Measurements from ENCODE around the gene NECTIN3.

NECTIN3 gene

DNA sequence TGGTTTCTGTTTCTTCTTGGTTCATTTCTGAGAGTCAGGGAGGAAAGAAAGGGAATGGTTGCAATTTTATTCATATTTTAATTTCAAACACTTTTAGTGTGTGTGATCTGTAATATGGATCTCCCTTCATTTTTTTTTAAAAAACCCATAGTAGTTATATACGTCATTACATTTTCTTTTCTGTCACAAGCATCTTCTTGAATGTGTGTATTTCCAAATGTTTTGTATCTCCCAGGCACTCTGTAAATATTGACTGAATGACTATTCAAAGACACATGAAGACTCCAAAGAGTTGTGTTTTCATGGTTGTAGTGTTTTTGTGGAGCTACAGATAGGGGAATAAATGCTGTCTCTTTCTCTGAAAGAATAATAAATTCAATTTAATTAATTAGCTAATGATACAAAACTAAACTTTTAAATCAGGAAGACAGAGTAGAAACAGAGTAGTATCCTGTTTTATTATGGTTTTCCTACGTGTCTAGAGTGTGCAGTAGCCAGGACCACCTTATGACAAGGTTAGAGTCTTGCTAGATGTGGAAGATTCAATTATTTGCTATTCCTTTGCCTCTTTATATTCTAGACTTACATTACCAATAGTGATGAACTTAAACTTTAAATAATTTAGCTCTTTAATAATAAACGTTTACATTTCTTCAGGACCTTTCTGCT lies 35.5 kb downstream of the NECTIN3 start:
- Histone ChIP-seq H3K4me2 (no peak overlapping the region), H3K27me3 (no peaks in the 10 kb centered on the region), H3K9me3 (replicated peaks in 1 of 11) (no peaks in the 10 kb centered on the region), H3K4me3 (no peak overlapping the region), H3K4me1 (no peaks in the 10 kb centered on the region), H3K27ac (no peak overlapping the region), H3K36me3 (no peaks in the 10 kb centered on the region), H3K9ac (no peak overlapping the region), H4K20me1 (no peaks in the 10 kb centered on the region)
- no peak for TF ChIP-seq Cebpa-rat (IDR thresholded peaks at IDR 0.05)

DNA sequence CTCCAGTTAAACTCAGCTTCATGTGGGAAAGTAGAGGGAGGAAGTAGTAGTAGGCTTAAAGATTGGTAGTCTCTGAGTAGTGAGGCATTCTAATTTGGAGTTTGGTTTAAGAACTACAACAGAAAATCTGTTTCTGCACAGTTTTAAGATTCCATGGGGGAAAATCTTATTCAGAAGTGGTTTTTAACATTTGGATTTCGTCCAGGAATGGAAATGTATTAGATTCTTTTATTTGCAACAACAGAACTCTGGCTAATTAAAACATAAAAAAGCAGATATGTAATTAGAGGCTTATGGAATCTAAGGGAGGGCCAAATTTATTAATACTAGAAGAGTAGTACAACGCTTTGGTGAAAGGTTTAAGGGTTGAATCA lies 36.0 kb downstream of the NECTIN3 start:
- Histone ChIP-seq H3K27ac (no peak overlapping the region), H3K9ac (no peak overlapping the region), H3K9me3 (replicated peaks in 1 of 11) (no peaks in the 10 kb centered on the region), H3K4me1 (no peaks in the 10 kb centered on the region), H3K4me2 (no peak overlapping the region), H3K36me3 (no peaks in the 10 kb centered on the region), H3K4me3 (no peak overlapping the region), H3K27me3 (no peaks in the 10 kb centered on the region), H4K20me1 (no peaks in the 10 kb centered on the region)
- no peak for TF ChIP-seq Cebpa-rat (IDR thresholded peaks at IDR 0.05)

DNA sequence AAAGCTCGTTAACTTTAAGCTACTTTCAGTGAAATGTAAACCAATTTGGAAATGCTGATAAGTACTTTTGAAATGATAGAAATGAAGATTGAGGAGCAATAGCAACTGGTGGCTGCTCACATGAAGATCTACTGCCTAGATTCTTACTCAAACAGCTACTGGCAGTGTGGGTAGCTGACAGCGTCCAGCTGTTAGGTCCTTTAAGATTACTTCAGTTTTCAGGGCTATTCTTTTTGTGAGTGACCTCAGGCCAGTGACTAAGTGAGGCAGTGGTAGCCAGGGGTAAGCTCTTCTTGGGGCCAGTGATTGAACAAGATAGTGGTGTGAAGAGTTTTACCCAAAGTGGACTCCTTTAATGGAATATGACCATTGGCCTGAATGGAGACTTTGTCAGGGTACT lies 41.3 kb downstream of the NECTIN3 start:
- Histone ChIP-seq H3K4me2 (no peak overlapping the region), H3K4me3 (no peak overlapping the region), H3K36me3 (no peaks in the 10 kb centered on the region), H3K4me1 (no peaks in the 10 kb centered on the region), H3K27me3 (no peaks in the 10 kb centered on the region), H3K9ac (no peak overlapping the region), H3K9me3 (replicated peaks in 1 of 11) (no peaks in the 10 kb centered on the region), H4K20me1 (no peaks in the 10 kb centered on the region), H3K27ac (no peak overlapping the region)
- TF ChIP-seq Cebpa-rat (IDR thresholded peaks at IDR 0.05), result no peak

GRCh38 chr3:111128884-111129283 lies 57.3 kb downstream of the NECTIN3 start:
- Histone ChIP-seq H3K27me3 (no peaks in the 10 kb centered on the region), H3K9ac (no peak overlapping the region), H3K4me1 (no peaks in the 10 kb centered on the region), H3K9me3 (replicated peaks in 1 of 11) (no peaks in the 10 kb centered on the region), H4K20me1 (no peaks in the 10 kb centered on the region), H3K27ac (no peak overlapping the region), H3K4me2 (no peak overlapping the region), H3K4me3 (no peak overlapping the region), H3K36me3 (no peaks in the 10 kb centered on the region)
- TF ChIP-seq Cebpa-rat (IDR thresholded peaks at IDR 0.05), result no peak

GRCh38 chr3:111130827-111131226 lies 59.2 kb downstream of the NECTIN3 start:
- Histone ChIP-seq H3K9ac (no peak overlapping the region), H4K20me1 (no peaks in the 10 kb centered on the region), H3K27me3 (no peaks in the 10 kb centered on the region), H3K27ac (no peak overlapping the region), H3K4me1 (no peaks in the 10 kb centered on the region), H3K4me2 (no peak overlapping the region), H3K36me3 (no peaks in the 10 kb centered on the region), H3K4me3 (no peak overlapping the region), H3K9me3 (replicated peaks in 1 of 11) (no peaks in the 10 kb centered on the region)
- TF ChIP-seq Cebpa-rat (IDR thresholded peaks at IDR 0.05), result no peak

- H3K4me1 ChIP-seq, result no peaks in the 10 kb centered on the region
- H3K27me3 ChIP-seq, result no peaks in the 10 kb centered on the region
- H3K4me2 ChIP-seq, result no peak overlapping the region
- no peak for TF ChIP-seq Cebpa-rat (IDR thresholded peaks at IDR 0.05)
- no peak overlapping the region for H3K9ac ChIP-seq
- H3K9me3 ChIP-seq (replicated peaks in 1 of 11), result no peaks in the 10 kb centered on the region
- H3K4me3 ChIP-seq, result no peak overlapping the region
- H3K36me3 ChIP-seq, result no peaks in the 10 kb centered on the region
- H3K27ac ChIP-seq, result no peak overlapping the region
- H4K20me1 ChIP-seq, result no peaks in the 10 kb centered on the region
Observed at GRCh38 chr3:111134302-111134701, 62.7 kb downstream of the NECTIN3 start.

- Histone ChIP-seq H3K27ac (no peak overlapping the region), H3K9me3 (replicated peaks in 1 of 11) (no peaks in the 10 kb centered on the region), H3K27me3 (no peaks in the 10 kb centered on the region), H4K20me1 (no peaks in the 10 kb centered on the region), H3K9ac (no peak overlapping the region), H3K4me1 (no peaks in the 10 kb centered on the region), H3K36me3 (no peaks in the 10 kb centered on the region), H3K4me3 (no peak overlapping the region), H3K4me2 (no peak overlapping the region)
- TF ChIP-seq Cebpa-rat (IDR thresholded peaks at IDR 0.05), result no peak
Observed at GRCh38 chr3:111151438-111151837, 79.8 kb downstream of the NECTIN3 start.

DNA sequence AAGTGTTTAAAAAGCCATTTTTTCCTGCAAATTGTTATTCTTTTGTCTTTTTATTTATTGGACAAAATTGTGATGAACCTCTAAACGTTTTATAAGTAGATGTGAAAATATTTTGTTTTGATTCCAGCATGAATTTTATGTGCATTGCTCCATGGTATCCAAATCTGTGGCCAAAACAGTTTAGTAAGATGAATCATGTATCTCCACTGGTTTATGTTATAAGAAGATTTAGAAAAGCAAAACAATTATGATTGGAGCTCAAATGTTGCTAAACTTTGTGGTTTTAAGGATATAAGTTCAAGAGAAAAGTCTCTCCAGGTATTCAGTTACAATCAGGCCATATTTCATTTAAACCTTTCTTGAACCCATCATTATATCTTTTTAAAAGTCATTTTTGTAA lies 80.9 kb downstream of the NECTIN3 start:
- Histone ChIP-seq H3K27ac (no peak overlapping the region), H3K9me3 (replicated peaks in 1 of 11) (no peaks in the 10 kb centered on the region), H3K27me3 (no peaks in the 10 kb centered on the region), H3K36me3 (no peaks in the 10 kb centered on the region), H3K9ac (no peak overlapping the region), H3K4me2 (no peak overlapping the region), H3K4me1 (no peaks in the 10 kb centered on the region), H4K20me1 (no peaks in the 10 kb centered on the region), H3K4me3 (no peak overlapping the region)
- no peak for TF ChIP-seq Cebpa-rat (IDR thresholded peaks at IDR 0.05)

DNA sequence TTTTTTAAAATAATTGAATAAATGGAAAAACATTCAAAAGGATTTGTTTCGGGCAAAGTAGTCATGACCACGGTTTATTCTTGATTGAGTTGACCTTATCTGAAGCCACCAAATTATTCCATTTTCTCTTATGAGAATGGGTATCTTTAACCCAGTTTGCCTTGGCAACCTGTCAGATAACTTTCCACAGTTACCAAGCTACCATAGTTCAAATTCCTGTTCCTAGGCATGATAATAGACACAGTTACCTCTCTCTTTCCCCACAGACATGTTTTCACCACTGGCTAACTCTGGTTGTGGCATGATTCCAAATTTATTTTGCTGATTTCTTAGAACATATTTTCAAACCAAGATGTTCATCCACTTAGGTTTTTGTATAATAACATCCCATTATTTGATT lies 84.9 kb downstream of the NECTIN3 start:
- no peak overlapping the region for H3K4me3 ChIP-seq
- H3K9me3 ChIP-seq (replicated peaks in 1 of 11), result no peaks in the 10 kb centered on the region
- no peak overlapping the region for H3K9ac ChIP-seq
- TF ChIP-seq Cebpa-rat (IDR thresholded peaks at IDR 0.05), result no peak
- H3K4me2 ChIP-seq, result no peak overlapping the region
- H4K20me1 ChIP-seq, result no peaks in the 10 kb centered on the region
- H3K36me3 ChIP-seq, result no peaks in the 10 kb centered on the region
- no peak overlapping the region for H3K27ac ChIP-seq
- no peaks in the 10 kb centered on the region for H3K4me1 ChIP-seq
- H3K27me3 ChIP-seq, result no peaks in the 10 kb centered on the region

GRCh38 chr3:111159391-111159790 lies 87.8 kb downstream of the NECTIN3 start:
- Histone ChIP-seq H3K4me2 (no peak overlapping the region), H3K36me3 (no peaks in the 10 kb centered on the region)
- no peak for TF ChIP-seq Cebpa-rat (IDR thresholded peaks at IDR 0.05)

More at GRCh38 chr3:111159391-111159790, 87.8 kb downstream of the NECTIN3 start:
- Histone ChIP-seq H3K4me1 (no peaks in the 10 kb centered on the region), H3K4me3 (no peak overlapping the region), H3K27ac (no peak overlapping the region), H3K27me3 (no peaks in the 10 kb centered on the region), H3K9ac (no peak overlapping the region), H3K9me3 (replicated peaks in 1 of 11) (no peaks in the 10 kb centered on the region), H4K20me1 (no peaks in the 10 kb centered on the region)

Data from BLaER1 treated with 17β-estradiol and CSF1 and Interleukin-3, amounts not matched to agents 10 nM and 100 nM (cell line).